Measurements from ENCODE around the gene TRIM66. TPM values are rescaled to one million over a fixed set of nuclear protein-coding genes. Genes with fewer than 3 reads are reported as not detected.

TRIM66 gene
- total and polyA plus RNA-seq, 5 donors from 2014 or later = 0.33 to 16.0 (median 0.66) TPM

DNA sequence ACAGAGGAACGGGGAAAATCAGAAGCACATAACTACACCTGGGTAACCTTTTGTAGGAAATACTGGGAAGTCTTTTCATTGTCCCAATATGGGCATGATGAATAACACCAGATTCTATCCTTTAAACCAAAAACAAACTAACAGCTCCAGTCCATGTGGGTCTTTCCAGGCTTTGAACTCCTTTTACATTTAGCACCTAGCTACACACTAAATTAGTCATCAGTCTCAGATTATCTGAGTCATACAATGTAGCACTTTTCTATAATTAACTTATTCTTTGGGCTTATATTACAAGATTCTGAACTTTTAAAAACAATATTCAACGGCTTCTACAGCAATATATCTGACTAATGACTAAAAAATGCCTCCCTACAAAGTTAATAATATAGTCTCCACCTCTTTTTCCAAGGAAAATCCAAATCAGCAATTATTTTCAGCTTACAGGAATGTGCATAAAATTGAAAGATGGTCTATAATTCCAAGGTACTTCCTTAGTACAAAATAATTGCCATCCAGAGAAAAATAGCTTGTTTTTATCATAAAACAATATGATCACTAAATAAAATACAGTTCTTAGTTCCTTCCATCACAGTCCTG is 114.8 kb downstream of the TRIM66 start:
- H3K4me1 ChIP-seq (ENCODE audit: control insufficient read depth, insufficient read depth, low read length, poor library complexity, severe bottlenecking) = no peaks in the 10 kb centered on the region
- no peak overlapping the region for H3K4me3 ChIP-seq (ENCODE audit: low read depth, low read length)
- ATAC-seq (ENCODE audit: low read depth in 2 of 2) = no peak
- H3K4me1 Mint-ChIP-seq = no peaks in the 10 kb centered on the region
- H3K9me3 ChIP-seq (ENCODE audit: control insufficient read depth in 2 of 2, low read length in 2 of 2) = no peaks in the 10 kb centered on the region
- no peaks in the 10 kb centered on the region for H3K36me3 ChIP-seq (ENCODE audit: control insufficient read depth, insufficient read depth, low read length)
- no peak overlapping the region for H3K4me3 Mint-ChIP-seq
- H3K27me3 Mint-ChIP-seq = peaks cover 41% of the 10 kb centered on the region
- no peak overlapping the region for H3K27ac Mint-ChIP-seq
- no peak for DNase-seq
- no peak overlapping the region for H3K27ac ChIP-seq (ENCODE audit: insufficient read depth, low read length, poor library complexity, severe bottlenecking)
- H3K27me3 ChIP-seq (ENCODE audit: control insufficient read depth, insufficient read depth, low read length) = peaks cover 19% of the 10 kb centered on the region
- H3K36me3 Mint-ChIP-seq = no peaks in the 10 kb centered on the region
- H3K9me3 Mint-ChIP-seq = no peaks in the 10 kb centered on the region

DNA sequence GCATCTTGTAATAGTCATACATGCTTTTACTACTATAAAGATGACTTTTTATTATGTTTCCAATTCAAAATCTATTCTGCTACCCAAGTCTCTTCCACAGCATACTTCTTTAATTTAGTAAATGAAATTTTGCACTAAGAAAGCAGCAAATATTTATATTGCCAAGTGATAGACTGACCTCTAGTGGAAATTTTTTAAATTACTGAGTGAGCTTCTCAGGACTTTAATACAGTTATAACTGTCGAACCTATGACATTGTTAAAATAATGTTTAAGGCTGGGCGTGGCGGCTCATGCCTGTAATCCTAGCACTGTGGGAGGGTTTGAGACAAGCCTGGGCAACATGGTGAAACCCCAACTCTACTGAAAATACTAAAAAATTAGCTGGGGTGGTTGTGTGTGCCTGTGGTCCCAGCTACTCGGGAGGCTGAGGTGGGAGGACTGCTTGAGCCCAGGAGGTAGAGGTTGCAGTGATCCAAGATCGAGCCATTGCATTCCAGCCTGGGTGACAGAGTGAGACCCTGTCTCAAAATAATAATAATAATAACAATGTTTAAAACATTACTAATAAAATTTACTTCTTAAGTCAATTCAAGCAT is 115.8 kb downstream of the TRIM66 start:
- H3K36me3 Mint-ChIP-seq = no peaks in the 10 kb centered on the region
- no peaks in the 10 kb centered on the region for H3K9me3 ChIP-seq (ENCODE audit: control insufficient read depth in 2 of 2, low read length in 2 of 2)
- ATAC-seq (ENCODE audit: low read depth in 2 of 2) (no peak), DNase-seq (peak in 2 of 3 donors; percentile 14 to 48)
- H3K4me3 ChIP-seq (ENCODE audit: low read depth, low read length) = no peak overlapping the region
- H3K4me3 Mint-ChIP-seq = no peak overlapping the region
- no peak overlapping the region for H3K27ac ChIP-seq (ENCODE audit: insufficient read depth, low read length, poor library complexity, severe bottlenecking)
- H3K27ac Mint-ChIP-seq = no peak overlapping the region
- H3K4me1 ChIP-seq (ENCODE audit: control insufficient read depth, insufficient read depth, low read length, poor library complexity, severe bottlenecking) = no peaks in the 10 kb centered on the region
- H3K27me3 Mint-ChIP-seq = peaks cover 46% of the 10 kb centered on the region
- no peaks in the 10 kb centered on the region for H3K36me3 ChIP-seq (ENCODE audit: control insufficient read depth, insufficient read depth, low read length)
- H3K4me1 Mint-ChIP-seq = no peaks in the 10 kb centered on the region
- peaks cover 19% of the 10 kb centered on the region for H3K27me3 ChIP-seq (ENCODE audit: control insufficient read depth, insufficient read depth, low read length)
- H3K9me3 Mint-ChIP-seq = peaks cover 0 to 1% (median 0%) of the 10 kb centered on the region in 7 donors

DNA sequence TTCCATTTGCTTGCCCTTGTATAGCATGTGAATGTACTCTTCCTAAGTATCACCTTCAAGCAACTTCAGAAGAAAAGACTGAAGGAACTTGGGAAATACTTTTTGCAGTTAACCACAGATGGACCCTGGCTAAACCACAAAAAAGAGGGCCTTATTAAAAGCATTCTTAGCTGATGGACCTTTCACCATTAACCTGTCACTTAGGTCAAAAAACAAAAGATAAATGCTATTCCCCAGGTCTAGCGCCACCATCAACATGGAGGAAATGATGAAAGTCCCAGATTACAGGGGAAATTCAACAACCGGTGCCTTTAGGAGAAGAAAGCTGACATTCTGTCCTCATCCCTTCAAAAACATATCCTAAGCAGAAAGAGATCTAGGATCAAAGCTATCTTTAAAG is 117.9 kb downstream of the TRIM66 start:
- Mint-ChIP-seq H3K4me1 (no peaks in the 10 kb centered on the region), H3K4me3 (no peak overlapping the region), H3K36me3 (no peaks in the 10 kb centered on the region), H3K27me3 (peaks cover 41% of the 10 kb centered on the region), H3K9me3 (peaks cover 0 to 5% (median 0%) of the 10 kb centered on the region in 7 donors), H3K27ac (no peak overlapping the region)
- Histone ChIP-seq H3K36me3 (ENCODE audit: control insufficient read depth, insufficient read depth, low read length) (no peaks in the 10 kb centered on the region), H3K27me3 (ENCODE audit: control insufficient read depth, insufficient read depth, low read length) (peaks cover 17% of the 10 kb centered on the region), H3K27ac (ENCODE audit: insufficient read depth, low read length, poor library complexity, severe bottlenecking) (no peak overlapping the region), H3K4me1 (ENCODE audit: control insufficient read depth, insufficient read depth, low read length, poor library complexity, severe bottlenecking) (no peaks in the 10 kb centered on the region), H3K9me3 (ENCODE audit: control insufficient read depth in 2 of 2, low read length in 2 of 2) (no peaks in the 10 kb centered on the region), H3K4me3 (ENCODE audit: low read depth, low read length) (no peak overlapping the region)
- no peak for DNase-seq
- no peak for ATAC-seq (ENCODE audit: low read depth in 2 of 2)

Other genes with a start within 250 kb of the TRIM66 start
- 0.49 TPM for gene STK33, start 88.4 kb downstream of the TRIM66 start, total RNA-seq
- gene STK33, start 88.4 kb downstream of the TRIM66 start, polyA plus RNA-seq = under 1 TPM in 1 of 4 donors, not detected in 3; 0.44 TPM
- 1,139 TPM for gene RPL27A, start 127 bp upstream of the TRIM66 start, total RNA-seq
- 1,000 to 10,000 TPM; 2,739 to 4,268 (median 3,464) TPM for gene RPL27A, start 127 bp upstream of the TRIM66 start, polyA plus RNA-seq
- 15.9 TPM for gene AKIP1, start 228.5 kb upstream of the TRIM66 start, total RNA-seq
- 10 to 100 TPM; 31.0 to 43.7 (median 34.6) TPM for gene AKIP1, start 228.5 kb upstream of the TRIM66 start, polyA plus RNA-seq

Data from CD4-positive, CD25-positive, alpha-beta regulatory T cell (primary cell).